ENCODE data around the gene ANKRD34B. TPM values are rescaled to one million over a fixed set of nuclear protein-coding genes. Genes with fewer than 3 reads are reported as not detected.

Gene ANKRD34B
- total RNA-seq, 1 donor from 2014 or later, result 1.5 TPM

GRCh38 chr5:80579050-80579449 is 9.0 kb upstream of the ANKRD34B start:
- DNase-seq (ENCODE audit: low read depth), result no peak
- TF ChIP-seq CTCF (IDR thresholded peaks at IDR 0.05; ENCODE audit: insufficient read depth, low read length, poor library complexity, severe bottlenecking), result no peak
- Histone ChIP-seq H3K36me3 (ENCODE audit: control insufficient read depth, insufficient read depth, low read length) (no peaks in the 10 kb centered on the region), H3K4me3 (ENCODE audit: low read depth, low read length) (no peak overlapping the region), H3K27me3 (ENCODE audit: control insufficient read depth, insufficient read depth, low read length) (no peaks in the 10 kb centered on the region)

DNA sequence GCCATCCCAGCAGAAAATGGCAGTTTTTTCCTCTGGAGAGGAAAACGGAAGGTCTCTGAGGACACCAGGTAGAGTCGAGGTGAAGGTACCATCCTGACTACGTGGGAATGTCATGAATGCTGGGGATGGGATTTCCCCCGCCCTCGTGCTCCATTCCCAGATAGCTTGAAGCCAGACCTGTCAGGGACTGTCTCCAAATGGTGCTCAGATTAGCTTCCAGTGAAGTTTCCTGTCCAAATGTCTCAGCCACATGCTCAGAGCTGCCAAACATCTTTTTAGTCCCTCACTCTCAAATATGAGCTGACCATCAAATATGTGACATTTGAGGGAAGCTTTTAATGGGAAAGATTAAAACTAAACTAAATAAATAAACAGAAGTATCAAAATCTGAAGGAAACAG is 7.6 kb upstream of the ANKRD34B start:
- no peak for DNase-seq (ENCODE audit: low read depth)
- TF ChIP-seq CTCF (IDR thresholded peaks at IDR 0.05; ENCODE audit: insufficient read depth, low read length, poor library complexity, severe bottlenecking), result no peak
- no peaks in the 10 kb centered on the region for H3K27me3 ChIP-seq (ENCODE audit: control insufficient read depth, insufficient read depth, low read length)

GRCh38 chr5:80576383-80576782 is 6.3 kb upstream of the ANKRD34B start:
- Histone ChIP-seq H3K36me3 (ENCODE audit: control insufficient read depth, insufficient read depth, low read length) (no peaks in the 10 kb centered on the region), H3K4me3 (ENCODE audit: low read depth, low read length) (no peak overlapping the region), H3K27me3 (ENCODE audit: control insufficient read depth, insufficient read depth, low read length) (no peaks in the 10 kb centered on the region)
- TF ChIP-seq CTCF (IDR thresholded peaks at IDR 0.05; ENCODE audit: insufficient read depth, low read length, poor library complexity, severe bottlenecking), result no peak
- no peak for DNase-seq (ENCODE audit: low read depth)

More for the DNA sequence above, 7.6 kb upstream of the ANKRD34B start:
- H3K36me3 ChIP-seq (ENCODE audit: control insufficient read depth, insufficient read depth, low read length), result no peaks in the 10 kb centered on the region
- no peak overlapping the region for H3K4me3 ChIP-seq (ENCODE audit: low read depth, low read length)

- H3K27me3 ChIP-seq (ENCODE audit: control insufficient read depth, insufficient read depth, low read length), result peaks cover 21% of the 10 kb centered on the region
Observed at GRCh38 chr5:80573062-80573461, 3.0 kb upstream of the ANKRD34B start.

GRCh38 chr5:80569086-80569960 is 757 bp downstream of the ANKRD34B start:
- Histone ChIP-seq H3K36me3 (ENCODE audit: control insufficient read depth, insufficient read depth, low read length) (no peaks in the 10 kb centered on the region), H3K27me3 (ENCODE audit: control insufficient read depth, insufficient read depth, low read length) (peaks cover 21% of the 10 kb centered on the region), H3K4me3 (ENCODE audit: low read depth, low read length) (peak overlapping the region; percentile 46)
- TF ChIP-seq CTCF (IDR thresholded peaks at IDR 0.05; ENCODE audit: insufficient read depth, low read length, poor library complexity, severe bottlenecking), result no peak
- no peak for DNase-seq (ENCODE audit: low read depth)

More at GRCh38 chr5:80573062-80573461, 3.0 kb upstream of the ANKRD34B start:
- H3K36me3 ChIP-seq (ENCODE audit: control insufficient read depth, insufficient read depth, low read length), result no peaks in the 10 kb centered on the region
- no peak for TF ChIP-seq CTCF (IDR thresholded peaks at IDR 0.05; ENCODE audit: insufficient read depth, low read length, poor library complexity, severe bottlenecking)
- no peak overlapping the region for H3K4me3 ChIP-seq (ENCODE audit: low read depth, low read length)
- no peak for DNase-seq (ENCODE audit: low read depth)

All from kidney epithelial cell (primary cell).